Fibroblast of lung (primary cell): Measurements from ENCODE around the gene TCF7L1. TPM values are rescaled to one million over a fixed set of nuclear protein-coding genes. Genes with fewer than 3 reads are reported as not detected.
"Not testable (repeated sequence)": the region's sequence is repeated elsewhere in the genome, so short reads cannot be mapped to it uniquely, and the experiment has no call there.

Experiments used
- DNase-seq, 2 donors: peaks; one replicate each; pipeline versions ENCODE4 v3.0.0 to v3.0.0-alpha.2; 2010; ENCODE audit warnings: low read depth in 2 of 2
- H2AFZ ChIP-seq: 2 replicates; pipeline ENCODE4 v1.5.1; 2012; ENCODE audit warnings: low read length, control low read depth, inconsistent platforms
- H3K27ac ChIP-seq: 2 replicates; pipeline ENCODE4 v1.5.1; 2011; ENCODE audit warnings: low read length, control low read depth; ENCODE audit not compliant: insufficient read depth
- H3K27me3 ChIP-seq: 2 replicates; pipeline ENCODE4 v1.5.1; 2011; ENCODE audit warnings: mild to moderate bottlenecking, low read length; ENCODE audit not compliant: control insufficient read depth, insufficient read depth
- H3K36me3 ChIP-seq: 2 replicates; pipeline ENCODE4 v1.5.1; 2011; ENCODE audit warnings: low read length; ENCODE audit not compliant: control insufficient read depth, insufficient read depth
- H3K4me1 ChIP-seq: 2 replicates; pipeline ENCODE4 v1.5.1; 2011; ENCODE audit warnings: low read length; ENCODE audit not compliant: control insufficient read depth, insufficient read depth; ENCODE audit errors: extremely low read depth
- H3K4me2 ChIP-seq: 2 replicates; pipeline ENCODE4 v1.5.1; 2011; ENCODE audit warnings: low read length, control low read depth; ENCODE audit not compliant: insufficient read depth; ENCODE audit errors: extremely low read depth
- H3K4me3 ChIP-seq, 4 experiments: fragments of 200-600 bp in 1 of 4; sonication (generic) in 1 of 4; replicated peaks in 1 of 4; 2 replicates each; pipeline ENCODE4 v1.5.1; 2011 to 2016; ENCODE audit warnings: low read length in 4 of 4, low read depth in 3 of 4, mild to moderate bottlenecking in 3 of 4, control low read depth in 2 of 4, inconsistent platforms in 1 of 4, mixed read lengths in 1 of 4; ENCODE audit not compliant: insufficient read depth in 1 of 4; ENCODE audit errors: control extremely low read depth in 1 of 4
- H3K79me2 ChIP-seq: 2 replicates; pipeline ENCODE4 v1.5.1; 2012; ENCODE audit warnings: mild to moderate bottlenecking, low read length, inconsistent platforms; ENCODE audit not compliant: control insufficient read depth, insufficient read depth
- H3K9ac ChIP-seq: 2 replicates; pipeline ENCODE4 v1.5.1; 2011; ENCODE audit warnings: mild to moderate bottlenecking, low read length, control low read depth; ENCODE audit not compliant: insufficient read depth
- H3K9me3 ChIP-seq: 2 replicates; pipeline ENCODE4 v1.5.1; 2012; ENCODE audit warnings: low read depth, low read length; ENCODE audit not compliant: control insufficient read depth, insufficient read depth
- H4K20me1 ChIP-seq: 2 replicates; pipeline ENCODE4 v1.5.1; 2011; ENCODE audit warnings: low read length; ENCODE audit not compliant: control insufficient read depth, insufficient read depth; ENCODE audit errors: extremely low read depth
- EZH2 ChIP-seq: IDR thresholded peaks from 2 replicates; pipeline ENCODE4 v1.5.1; 2012; ENCODE audit warnings: low read length, control low read depth, mild to moderate bottlenecking; ENCODE audit errors: missing control alignments
- polyA plus RNA-seq, 2 donors: library from polyadenylated mRNA; depleted of rRNA in 1 of 2; stranded (reverse) in 1 of 2; unstranded in 1 of 2; fragments of >200 nt; gene quantifications; 2 replicates each; pipeline ENCODE4 v1.2.1, GENCODE V29; 2011 to 2012; ENCODE audit warnings: missing spikeins in 1 of 2
- total RNA-seq: library from RNA; depleted of rRNA; stranded (reverse); fragments of >200 nt; gene quantifications from 2 replicates; pipeline ENCODE4 v1.2.1, GENCODE V29; 2014
- TF ChIP-seq, protein P1 (sequence below), 2 donors: IDR thresholded peaks in 1 of 2; conservative IDR thresholded peaks in 1 of 2; 1 replicate in 1 of 2; 2 replicates in 1 of 2; pipeline ENCODE4 v1.5.1; 2011 to 2012; ENCODE audit warnings: low read length in 2 of 2, control low read depth in 1 of 2, inconsistent platforms in 1 of 2, low read depth in 1 of 2, mild to moderate bottlenecking in 1 of 2

TCF7L1 gene
- total and polyA plus RNA-seq, 2 donors (not counting 1 experiment from before 2014, with no cell fraction given), result 0.83 to 1.5 TPM

DNA sequence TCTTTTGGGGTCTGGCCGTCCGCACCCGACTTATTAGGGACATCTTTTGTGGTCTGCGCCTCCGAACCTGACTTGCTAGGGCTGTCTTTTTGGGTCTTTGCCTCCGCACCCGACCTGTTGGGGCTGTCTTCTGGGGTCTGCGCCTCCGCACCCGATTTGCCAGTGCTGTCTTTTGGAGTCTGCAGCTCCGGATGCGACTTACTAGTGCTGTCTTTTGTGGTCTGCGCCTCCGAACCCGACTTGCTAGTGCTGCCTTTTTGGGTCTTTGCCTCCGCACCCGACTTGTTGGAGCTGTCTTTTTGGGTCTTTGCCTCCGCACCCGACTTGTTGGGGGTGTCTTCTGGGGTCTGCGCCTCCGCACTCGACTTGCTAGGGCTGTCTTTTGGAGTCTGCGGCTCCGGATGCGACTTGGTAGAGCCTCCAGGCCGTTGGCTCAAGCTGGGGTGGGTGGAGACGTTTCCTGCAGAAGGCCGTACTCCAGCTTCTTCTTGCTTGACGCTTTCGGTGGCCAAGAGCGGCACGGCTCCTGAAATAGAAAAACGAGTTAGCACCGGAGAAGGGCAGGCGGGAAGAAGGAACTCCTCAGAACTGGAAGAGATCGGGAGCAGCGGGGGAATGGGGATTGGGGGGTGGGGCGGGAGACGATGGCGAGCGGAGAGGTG lies 194.1 kb downstream of the TCF7L1 start:
- Histone ChIP-seq H2AFZ (peak overlapping the region; percentile 76), H3K4me3 (peak overlapping the region; percentile 73 to 90 (median 86)), H3K36me3 (peaks cover 9% of the 10 kb centered on the region), H3K27ac (peak overlapping the region; percentile 98), H3K27me3 (no peaks in the 10 kb centered on the region), H3K79me2 (peaks cover 41% of the 10 kb centered on the region), H3K9ac (peak overlapping the region; percentile 94), H3K4me2 (peak overlapping the region; percentile 74), H3K9me3 (no peaks in the 10 kb centered on the region), H4K20me1 (no peaks in the 10 kb centered on the region), H3K4me1 (peaks cover 2% of the 10 kb centered on the region)
- TF ChIP-seq, protein P1, sequence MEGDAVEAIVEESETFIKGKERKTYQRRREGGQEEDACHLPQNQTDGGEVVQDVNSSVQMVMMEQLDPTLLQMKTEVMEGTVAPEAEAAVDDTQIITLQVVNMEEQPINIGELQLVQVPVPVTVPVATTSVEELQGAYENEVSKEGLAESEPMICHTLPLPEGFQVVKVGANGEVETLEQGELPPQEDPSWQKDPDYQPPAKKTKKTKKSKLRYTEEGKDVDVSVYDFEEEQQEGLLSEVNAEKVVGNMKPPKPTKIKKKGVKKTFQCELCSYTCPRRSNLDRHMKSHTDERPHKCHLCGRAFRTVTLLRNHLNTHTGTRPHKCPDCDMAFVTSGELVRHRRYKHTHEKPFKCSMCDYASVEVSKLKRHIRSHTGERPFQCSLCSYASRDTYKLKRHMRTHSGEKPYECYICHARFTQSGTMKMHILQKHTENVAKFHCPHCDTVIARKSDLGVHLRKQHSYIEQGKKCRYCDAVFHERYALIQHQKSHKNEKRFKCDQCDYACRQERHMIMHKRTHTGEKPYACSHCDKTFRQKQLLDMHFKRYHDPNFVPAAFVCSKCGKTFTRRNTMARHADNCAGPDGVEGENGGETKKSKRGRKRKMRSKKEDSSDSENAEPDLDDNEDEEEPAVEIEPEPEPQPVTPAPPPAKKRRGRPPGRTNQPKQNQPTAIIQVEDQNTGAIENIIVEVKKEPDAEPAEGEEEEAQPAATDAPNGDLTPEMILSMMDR (conservative IDR thresholded peaks at IDR 0.05 in 1 of 2, IDR thresholded peaks at IDR 0.05 in 1 of 2; ENCODE audit: low read depth in 1 of 2, low read length in 2 of 2), result no peak
- TF ChIP-seq EZH2, result no peak
- peak; percentile 52 to 54 for DNase-seq

DNA sequence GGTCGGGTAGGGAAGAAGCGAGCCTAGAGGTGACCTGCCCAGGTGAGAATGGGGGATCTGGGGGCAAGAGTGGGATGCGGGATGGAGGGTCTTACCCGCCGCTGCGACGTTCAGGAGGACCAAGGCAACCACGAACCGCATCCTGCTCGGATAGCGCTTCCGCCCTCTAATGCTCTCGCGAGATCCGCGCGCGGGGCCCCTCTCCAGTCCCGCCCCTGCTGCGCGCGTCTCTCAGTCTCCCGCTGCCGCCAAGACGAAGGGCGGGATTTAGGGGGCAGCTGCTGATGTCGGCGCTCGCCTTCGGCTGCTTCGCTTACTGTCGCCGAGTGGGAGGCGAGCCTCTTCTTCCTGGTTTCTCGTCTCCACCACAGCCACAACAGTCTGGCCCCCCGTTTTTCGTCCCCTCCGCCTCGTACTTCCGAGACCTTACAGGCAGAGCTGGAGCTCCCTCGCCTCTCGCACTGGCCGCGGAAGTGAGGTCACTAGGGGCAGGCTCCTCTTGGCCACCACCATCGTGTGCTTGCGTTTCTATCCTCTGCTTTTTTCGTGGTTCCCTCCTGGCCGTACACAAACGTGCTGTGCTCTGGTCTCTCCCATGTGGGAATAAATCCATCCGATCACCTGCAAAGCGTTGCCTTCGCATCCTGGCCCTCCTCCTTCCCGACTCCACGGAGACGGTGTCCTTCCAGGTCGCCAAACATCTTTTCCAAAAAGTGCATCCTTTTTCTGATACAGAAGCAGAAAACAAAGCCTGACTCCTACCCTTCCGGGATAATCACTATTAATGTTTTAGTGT lies 194.8 kb downstream of the TCF7L1 start, which contains the start of gene TGOLN2:
TSS of gene TGOLN2 (minus strand) at position 168 of the 796 bp plus-strand sequence. CDS start at position 141, 27 bp downstream.
- Histone ChIP-seq H3K9ac (peak within 1 kb of the TSS; percentile 94), H3K36me3 (peaks cover 7% of the 10 kb centered on the region), H2AFZ (peak within 1 kb of the TSS; percentile 93), H3K9me3 (no peaks in the 10 kb centered on the region), H3K4me2 (peak within 1 kb of the TSS; percentile 92), H3K4me3 (peak within 1 kb of the TSS; percentile 73 to 90 (median 86)), H3K27ac (peak within 1 kb of the TSS; percentile 98), H4K20me1 (no peaks in the 10 kb centered on the region), H3K27me3 (no peaks in the 10 kb centered on the region), H3K4me1 (peaks cover 2% of the 10 kb centered on the region), H3K79me2 (peaks cover 39% of the 10 kb centered on the region)
- TF ChIP-seq, protein P1 (conservative IDR thresholded peaks at IDR 0.05 in 1 of 2, IDR thresholded peaks at IDR 0.05 in 1 of 2; ENCODE audit: low read depth in 1 of 2, low read length in 2 of 2), result no peak
- no peak for TF ChIP-seq EZH2
- peak; percentile 86 to 90 for DNase-seq

DNA sequence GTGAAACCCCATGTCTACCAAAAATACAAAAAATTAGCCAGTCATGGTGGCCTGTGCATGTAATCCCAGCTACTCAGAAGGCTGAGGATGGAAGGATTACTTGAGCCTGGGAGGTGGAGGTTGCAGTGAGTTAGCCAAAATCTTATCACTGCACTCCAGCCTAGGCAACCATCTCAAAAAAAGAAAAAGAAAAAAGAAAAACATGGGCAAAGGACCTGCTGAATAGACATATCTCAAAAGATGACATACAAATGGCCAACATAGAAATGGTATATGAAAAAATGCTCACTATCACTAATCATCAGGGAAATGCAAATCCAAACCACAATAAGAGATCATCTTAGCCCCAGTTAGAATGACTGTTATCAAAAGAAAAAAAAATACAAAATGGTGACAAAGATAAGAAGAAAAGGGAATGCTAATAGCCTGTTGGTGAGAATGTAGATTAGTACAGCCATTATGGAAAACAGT lies 196.0 kb downstream of the TCF7L1 start:
- TF ChIP-seq, protein P1 (conservative IDR thresholded peaks at IDR 0.05 in 1 of 2, IDR thresholded peaks at IDR 0.05 in 1 of 2; ENCODE audit: low read depth in 1 of 2, low read length in 2 of 2), result no peak
- no peak for TF ChIP-seq EZH2
- H3K4me2 ChIP-seq, result no peak overlapping the region
- no peak overlapping the region for H3K4me3 ChIP-seq
- peaks cover 33% of the 10 kb centered on the region for H3K79me2 ChIP-seq
- H3K27me3 ChIP-seq, result no peaks in the 10 kb centered on the region
- H3K9ac ChIP-seq, result no peak overlapping the region
- H3K27ac ChIP-seq, result no peak overlapping the region
- H4K20me1 ChIP-seq, result no peaks in the 10 kb centered on the region
- no peak overlapping the region for H2AFZ ChIP-seq
- H3K4me1 ChIP-seq, result peaks cover 2% of the 10 kb centered on the region
- no peaks in the 10 kb centered on the region for H3K9me3 ChIP-seq
- no peak for DNase-seq
- peaks cover 2% of the 10 kb centered on the region for H3K36me3 ChIP-seq

DNA sequence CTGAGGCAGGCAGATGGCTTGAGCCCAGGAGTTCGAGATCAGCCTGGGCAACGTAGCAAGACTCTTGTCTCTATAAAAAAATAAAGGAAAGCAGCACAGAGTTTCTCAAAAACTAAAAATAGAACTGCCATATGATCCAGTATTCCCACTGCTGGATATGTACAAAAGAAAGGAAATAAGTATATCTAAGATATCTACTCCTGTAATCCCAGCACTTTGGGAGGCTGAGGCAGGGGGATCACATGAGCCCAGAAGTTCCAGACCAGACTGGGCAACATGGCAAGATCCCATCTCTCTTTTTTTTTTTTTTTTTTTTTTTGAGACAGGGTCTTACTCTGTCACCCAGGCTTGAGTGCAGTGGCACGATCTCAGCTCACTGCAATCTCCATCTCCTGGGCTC lies 196.5 kb downstream of the TCF7L1 start:
- H3K9me3 ChIP-seq, H2AFZ ChIP-seq, DNase-seq, H3K36me3 ChIP-seq, H3K4me3 ChIP-seq, H4K20me1 ChIP-seq, H3K9ac ChIP-seq, H3K27ac ChIP-seq, H3K27me3 ChIP-seq, H3K4me1 ChIP-seq, H3K4me2 ChIP-seq: not testable (repeated sequence)
- peaks cover 28% of the 10 kb centered on the region for H3K79me2 ChIP-seq
